HCT116 (cell line): Measurements from ENCODE around the gene BCAS4. TPM values are rescaled to one million over a fixed set of nuclear protein-coding genes. Genes with fewer than 3 reads are reported as not detected.

Experiments used
- ATAC-seq: fragments of 200-7000 bp; cut with Tn5 transposase; 2 replicates; pipeline ENCODE4 v1.9.1; 2020; ENCODE audit warnings: mild to moderate bottlenecking, moderate library complexity
- BruUV-seq: library from RNA; stranded (reverse); fragments of 400-500 nt; replicated peaks from 2 replicates; lab custom pipeline; 2021; lab: Mats Ljungman, UMichigan
- CTCF ChIA-PET: fragments of 300-600 bp; sonication (Branson Sonifier 250); formaldehyde crosslinking; loops from one replicate; lab custom pipeline; 2021; ENCODE audit warnings: antibody characterized with exemption; lab: Charles Lee
- POLR2A ChIA-PET: fragments of 300-600, 350-600 bp; sonication (Branson Sonifier 250); formaldehyde crosslinking; loops from one replicate; lab custom pipeline; 2021; ENCODE audit warnings: antibody characterized with exemption; lab: Charles Lee
- RAD21 ChIA-PET, 2 experiments: fragments of 300-600 bp; sonication (Branson Sonifier 250); formaldehyde crosslinking; loops; one replicate each; lab custom pipeline; 2023; ENCODE audit warnings: low total read pairs in 2 of 2; ENCODE audit not compliant: uncharacterized antibody in 2 of 2, unreplicated experiment in 2 of 2, low non-redundant PET in 1 of 2; lab: Charles Lee
- DNase-seq: peaks from one replicate; pipeline ENCODE4 v3.0.0-alpha.2; 2010; ENCODE audit warnings: low read depth, low spot score
- H2AFZ ChIP-seq: fragments of 200-600 bp; shearing (Covaris generic), sonication (generic); 2 replicates; pipeline ENCODE4 v1.6.1; 2017; ENCODE audit warnings: low read depth, mixed run types, mixed read lengths, antibody characterized with exemption, low read length; ENCODE audit not compliant: poor library complexity, severe bottlenecking
- H3K27ac ChIP-seq: 2 replicates; pipeline ENCODE4 v1.5.1; 2012; ENCODE audit warnings: low read depth, low read length
- H3K27me3 ChIP-seq: fragments of 200-600 bp; sonication (generic); 2 replicates; pipeline ENCODE4 v1.6.1; 2016; ENCODE audit warnings: mixed run types, low read length, mixed read lengths; ENCODE audit not compliant: insufficient read depth
- H3K36me3 ChIP-seq, 2 experiments: fragments of 200-500 bp in 1 of 2; fragments of 200-600 bp in 1 of 2; sonication (Bioruptor generic) in 1 of 2; sonication (generic) in 1 of 2; 2 replicates each; pipeline versions ENCODE4 v1.5.1 to v1.6.1; 2014 to 2016; ENCODE audit warnings: low read length in 2 of 2, inconsistent platforms in 1 of 2, mixed read lengths in 1 of 2, mixed run types in 1 of 2; ENCODE audit not compliant: insufficient read depth in 2 of 2, control insufficient read depth in 1 of 2
- H3K4me1 ChIP-seq, 2 experiments: fragments of 200-600 bp in 1 of 2; sonication (generic) in 1 of 2; 2 replicates each; pipeline versions ENCODE4 v1.5.1 to v1.6.1; 2012 to 2017; ENCODE audit warnings: low read length in 2 of 2, inconsistent platforms in 1 of 2, mild to moderate bottlenecking in 1 of 2, mixed read lengths in 1 of 2, mixed run types in 1 of 2, moderate library complexity in 1 of 2; ENCODE audit not compliant: insufficient read depth in 2 of 2, control insufficient read depth in 1 of 2
- H3K4me2 ChIP-seq: fragments of 200-600 bp; sonication (generic); 2 replicates; pipeline ENCODE4 v1.6.1; 2017; ENCODE audit warnings: mixed run types, low read length, mixed read lengths
- H3K4me3 ChIP-seq, 2 experiments: fragments of 200-600 bp in 1 of 2; sonication (generic) in 1 of 2; replicated peaks in 1 of 2; 2 replicates each; pipeline ENCODE4 v1.5.1; 2011 to 2016; ENCODE audit warnings: low read length in 2 of 2, control low read depth in 1 of 2, low read depth in 1 of 2, mild to moderate bottlenecking in 1 of 2, mixed read lengths in 1 of 2, mixed run types in 1 of 2
- H3K79me2 ChIP-seq: fragments of 200-600 bp; sonication (generic); 2 replicates; pipeline ENCODE4 v1.6.1; 2017; ENCODE audit warnings: mild to moderate bottlenecking, mixed run types, low read length, moderate library complexity, mixed read lengths; ENCODE audit not compliant: insufficient read depth
- H3K9ac ChIP-seq: fragments of 200-600 bp; sonication (generic); 2 replicates; pipeline ENCODE4 v1.6.1; 2016; ENCODE audit warnings: low read length, mixed read lengths
- H3K9me2 ChIP-seq: fragments of 200-600 bp; sonication (generic), shearing (Covaris generic); 2 replicates; pipeline ENCODE4 v1.6.1; 2017; ENCODE audit warnings: mixed run types, mild to moderate bottlenecking, moderate library complexity; ENCODE audit not compliant: insufficient read depth
- H3K9me3 ChIP-seq, 2 experiments: fragments of 200-500 bp in 1 of 2; fragments of 200-600 bp in 1 of 2; sonication (Bioruptor generic) in 1 of 2; sonication (generic) in 1 of 2; 2 replicates each; pipeline ENCODE4 v1.6.1; 2014 to 2017; ENCODE audit warnings: low read length in 2 of 2, mixed read lengths in 2 of 2, inconsistent platforms in 1 of 2, low read depth in 1 of 2, mild to moderate bottlenecking in 1 of 2, mixed run types in 1 of 2, moderate library complexity in 1 of 2; ENCODE audit not compliant: control insufficient read depth in 1 of 2, insufficient read depth in 1 of 2
- H4K20me1 ChIP-seq: fragments of 200-600 bp; sonication (generic), shearing (Covaris generic); 2 replicates; pipeline ENCODE4 v1.6.1; 2017; ENCODE audit warnings: mixed run types, mild to moderate bottlenecking, moderate library complexity; ENCODE audit not compliant: insufficient read depth
- EGR1 ChIP-seq: IDR thresholded peaks from 2 replicates; pipeline ENCODE4 v1.6.1; 2012; ENCODE audit warnings: low read depth
- EZH2 ChIP-seq: fragments of 200-600 bp; sonication (generic); IDR thresholded peaks from 2 replicates; pipeline ENCODE4 v1.6.1; 2017; ENCODE audit warnings: antibody characterized with exemption, mixed run types
- EZH2phosphoT487 ChIP-seq: fragments of 200-600 bp; IDR thresholded peaks from 2 replicates; pipeline ENCODE4 v1.6.1; 2018; ENCODE audit warnings: antibody characterized with exemption, borderline replicate concordance
- FOSL1 ChIP-seq: IDR thresholded peaks from 2 replicates; pipeline ENCODE4 v1.6.1; 2012; ENCODE audit warnings: low read depth
- JUND ChIP-seq: IDR thresholded peaks from 2 replicates; pipeline ENCODE4 v1.6.1; 2012
- POLR2A ChIP-seq: IDR thresholded peaks from 2 replicates; pipeline ENCODE4 v1.7.0; 2011; ENCODE audit warnings: borderline replicate concordance; ENCODE audit not compliant: insufficient read depth, insufficient read length; ENCODE audit errors: extremely low read depth
- SIN3A ChIP-seq: IDR thresholded peaks from 2 replicates; pipeline ENCODE4 v1.6.1; 2012; ENCODE audit warnings: low read depth
- SP1 ChIP-seq: IDR thresholded peaks from 2 replicates; pipeline ENCODE4 v1.6.1; 2012; ENCODE audit warnings: low read depth
- SRF ChIP-seq: IDR thresholded peaks from 2 replicates; pipeline ENCODE4 v1.6.1; 2012; ENCODE audit warnings: low read depth
- YY1 ChIP-seq: IDR thresholded peaks from 2 replicates; pipeline ENCODE4 v1.6.1; 2011; ENCODE audit warnings: low read length, low read depth, moderate library complexity, mild to moderate bottlenecking; ENCODE audit not compliant: insufficient replicate concordance; ENCODE audit errors: extremely low read depth
- ZNF274 ChIP-seq: fragments of 200-500 bp; sonication (Bioruptor generic); IDR thresholded peaks from 2 replicates; pipeline ENCODE4 v1.6.1; 2014; ENCODE audit warnings: mild to moderate bottlenecking, low read depth, low read length, inconsistent platforms
- intact Hi-C: fragments of 100-400 bp; cut with micrococcal nuclease; formaldehyde crosslinking; loops from 2 replicates; pipeline ENCODE4 v1.10.0; 2022
- total RNA-seq: library from RNA; stranded (reverse); gene quantifications from one replicate; pipeline ENCODE4 v1.2.1, GENCODE V29; 2021; ENCODE audit not compliant: unreplicated experiment
- TF ChIP-seq, protein P1 (sequence below): IDR thresholded peaks from 2 replicates; pipeline ENCODE4 v1.6.1; 2011; ENCODE audit warnings: mild to moderate bottlenecking, low read length, moderate library complexity; ENCODE audit not compliant: insufficient replicate concordance; ENCODE audit errors: extremely low read depth
- TF ChIP-seq, protein P2 (sequence below): IDR thresholded peaks from 2 replicates; pipeline ENCODE4 v1.6.1; 2012
- TF ChIP-seq, protein P3 (sequence below): IDR thresholded peaks from 2 replicates; pipeline ENCODE4 v1.6.1; 2012; ENCODE audit warnings: low read depth

BCAS4 gene
- total RNA-seq, 1 experiment from 2014 or later: 18.9 TPM

DNA sequence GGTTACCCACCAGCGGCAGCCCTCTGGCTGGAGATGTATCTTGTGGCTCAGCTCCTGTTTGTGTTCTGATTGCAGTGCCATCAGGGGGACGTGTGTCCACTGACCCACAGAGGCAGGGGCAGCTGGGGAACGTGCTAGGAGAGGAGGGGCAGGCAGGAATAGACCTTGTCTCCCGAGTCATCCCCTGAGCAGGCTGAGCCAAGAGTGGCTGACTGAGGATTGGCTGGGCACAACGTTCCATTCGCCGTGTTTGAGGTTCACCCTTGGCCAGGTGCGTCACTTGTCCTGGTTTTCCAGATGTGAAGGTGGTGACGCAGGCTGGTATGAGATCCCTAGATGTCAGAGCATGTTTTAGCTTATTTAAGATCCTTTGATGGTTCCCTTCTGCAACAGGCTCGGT lies 78.7 kb downstream of the BCAS4 start:
- BruUV-seq: no TSS peak
- no peaks in the 10 kb centered on the region for H4K20me1 ChIP-seq
- H3K9ac ChIP-seq: no peak overlapping the region
- no peaks in the 10 kb centered on the region for H3K9me3 ChIP-seq
- no peaks in the 10 kb centered on the region for H3K79me2 ChIP-seq
- ChIA-PET POLR2A (no interaction called here), CTCF (no interaction called here), RAD21 (no interaction called here)
- H3K4me1 ChIP-seq: no peaks in the 10 kb centered on the region
- no peak overlapping the region for H3K4me3 ChIP-seq
- no peaks in the 10 kb centered on the region for H3K36me3 ChIP-seq
- no peak overlapping the region for H2AFZ ChIP-seq
- TF ChIP-seq, protein P1, sequence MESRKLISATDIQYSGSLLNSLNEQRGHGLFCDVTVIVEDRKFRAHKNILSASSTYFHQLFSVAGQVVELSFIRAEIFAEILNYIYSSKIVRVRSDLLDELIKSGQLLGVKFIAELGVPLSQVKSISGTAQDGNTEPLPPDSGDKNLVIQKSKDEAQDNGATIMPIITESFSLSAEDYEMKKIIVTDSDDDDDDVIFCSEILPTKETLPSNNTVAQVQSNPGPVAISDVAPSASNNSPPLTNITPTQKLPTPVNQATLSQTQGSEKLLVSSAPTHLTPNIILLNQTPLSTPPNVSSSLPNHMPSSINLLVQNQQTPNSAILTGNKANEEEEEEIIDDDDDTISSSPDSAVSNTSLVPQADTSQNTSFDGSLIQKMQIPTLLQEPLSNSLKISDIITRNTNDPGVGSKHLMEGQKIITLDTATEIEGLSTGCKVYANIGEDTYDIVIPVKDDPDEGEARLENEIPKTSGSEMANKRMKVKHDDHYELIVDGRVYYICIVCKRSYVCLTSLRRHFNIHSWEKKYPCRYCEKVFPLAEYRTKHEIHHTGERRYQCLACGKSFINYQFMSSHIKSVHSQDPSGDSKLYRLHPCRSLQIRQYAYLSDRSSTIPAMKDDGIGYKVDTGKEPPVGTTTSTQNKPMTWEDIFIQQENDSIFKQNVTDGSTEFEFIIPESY: no peak
- TF ChIP-seq ZNF274 (no peak), POLR2A (no peak), FOSL1 (no peak), JUND (no peak), EGR1 (no peak), SP1 (no peak), SRF (no peak), YY1 (no peak), EZH2 (no peak), SIN3A (no peak), EZH2phosphoT487 (no peak)
- TF ChIP-seq, protein P2, sequence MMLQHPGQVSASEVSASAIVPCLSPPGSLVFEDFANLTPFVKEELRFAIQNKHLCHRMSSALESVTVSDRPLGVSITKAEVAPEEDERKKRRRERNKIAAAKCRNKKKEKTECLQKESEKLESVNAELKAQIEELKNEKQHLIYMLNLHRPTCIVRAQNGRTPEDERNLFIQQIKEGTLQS: no peak
- TF ChIP-seq, protein P3, sequence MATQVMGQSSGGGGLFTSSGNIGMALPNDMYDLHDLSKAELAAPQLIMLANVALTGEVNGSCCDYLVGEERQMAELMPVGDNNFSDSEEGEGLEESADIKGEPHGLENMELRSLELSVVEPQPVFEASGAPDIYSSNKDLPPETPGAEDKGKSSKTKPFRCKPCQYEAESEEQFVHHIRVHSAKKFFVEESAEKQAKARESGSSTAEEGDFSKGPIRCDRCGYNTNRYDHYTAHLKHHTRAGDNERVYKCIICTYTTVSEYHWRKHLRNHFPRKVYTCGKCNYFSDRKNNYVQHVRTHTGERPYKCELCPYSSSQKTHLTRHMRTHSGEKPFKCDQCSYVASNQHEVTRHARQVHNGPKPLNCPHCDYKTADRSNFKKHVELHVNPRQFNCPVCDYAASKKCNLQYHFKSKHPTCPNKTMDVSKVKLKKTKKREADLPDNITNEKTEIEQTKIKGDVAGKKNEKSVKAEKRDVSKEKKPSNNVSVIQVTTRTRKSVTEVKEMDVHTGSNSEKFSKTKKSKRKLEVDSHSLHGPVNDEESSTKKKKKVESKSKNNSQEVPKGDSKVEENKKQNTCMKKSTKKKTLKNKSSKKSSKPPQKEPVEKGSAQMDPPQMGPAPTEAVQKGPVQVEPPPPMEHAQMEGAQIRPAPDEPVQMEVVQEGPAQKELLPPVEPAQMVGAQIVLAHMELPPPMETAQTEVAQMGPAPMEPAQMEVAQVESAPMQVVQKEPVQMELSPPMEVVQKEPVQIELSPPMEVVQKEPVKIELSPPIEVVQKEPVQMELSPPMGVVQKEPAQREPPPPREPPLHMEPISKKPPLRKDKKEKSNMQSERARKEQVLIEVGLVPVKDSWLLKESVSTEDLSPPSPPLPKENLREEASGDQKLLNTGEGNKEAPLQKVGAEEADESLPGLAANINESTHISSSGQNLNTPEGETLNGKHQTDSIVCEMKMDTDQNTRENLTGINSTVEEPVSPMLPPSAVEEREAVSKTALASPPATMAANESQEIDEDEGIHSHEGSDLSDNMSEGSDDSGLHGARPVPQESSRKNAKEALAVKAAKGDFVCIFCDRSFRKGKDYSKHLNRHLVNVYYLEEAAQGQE: no peak
- H3K4me2 ChIP-seq: no peak overlapping the region
- intact Hi-C loops: no loop called here
- no peaks in the 10 kb centered on the region for H3K27me3 ChIP-seq
- H3K27ac ChIP-seq: no peak overlapping the region
- DNase-seq (no peak), ATAC-seq (no peak)
- no peaks in the 10 kb centered on the region for H3K9me2 ChIP-seq
